Kidney epithelial cell (primary cell): ENCODE measurements around the gene LARP7. TPM values are rescaled to one million over a fixed set of nuclear protein-coding genes. Genes with fewer than 3 reads are reported as not detected.
"Not testable (repeated sequence)": the region's sequence is repeated elsewhere in the genome, so short reads cannot be mapped to it uniquely, and the experiment has no call there.

ENCODE experiments used
- DNase-seq: peaks from one replicate; pipeline ENCODE4 v3.0.0-alpha.2; 2010; ENCODE audit warnings: low read depth
- H3K27me3 ChIP-seq: 2 replicates; pipeline ENCODE4 v1.6.0; 2011; ENCODE audit warnings: low read length; ENCODE audit not compliant: control insufficient read depth, insufficient read depth
- H3K36me3 ChIP-seq: 2 replicates; pipeline ENCODE4 v1.5.1; 2011; ENCODE audit warnings: low read length; ENCODE audit not compliant: control insufficient read depth, insufficient read depth
- H3K4me3 ChIP-seq: 2 replicates; pipeline ENCODE4 v1.5.1; 2011; ENCODE audit warnings: low read depth, mild to moderate bottlenecking, control low read depth, low read length
- CTCF ChIP-seq: IDR thresholded peaks from 2 replicates; pipeline ENCODE4 v1.5.1; 2011; ENCODE audit warnings: mild to moderate bottlenecking, moderate library complexity, low read length, control low read depth, inconsistent platforms; ENCODE audit not compliant: insufficient read depth, poor library complexity, severe bottlenecking
- total RNA-seq: library from RNA; depleted of rRNA; stranded (reverse); fragments of >200 nt; gene quantifications from 2 replicates; pipeline ENCODE4 v1.2.3, GENCODE V29; 2015

Gene LARP7
- total RNA-seq, 1 donor from 2014 or later: 44.4 TPM

GRCh38 chr4:112704322-112704721 is 67.4 kb downstream of the LARP7 start:
- H3K4me3 ChIP-seq: no peak overlapping the region
- no peaks in the 10 kb centered on the region for H3K36me3 ChIP-seq
- H3K27me3 ChIP-seq: peaks cover 14% of the 10 kb centered on the region
- no peak for DNase-seq
- TF ChIP-seq CTCF: no peak

GRCh38 chr4:112704991-112705845 is 68.3 kb downstream of the LARP7 start:
- H3K36me3 ChIP-seq: no peaks in the 10 kb centered on the region

GRCh38 chr4:112705891-112706839 is 69.2 kb downstream of the LARP7 start:
- Histone ChIP-seq H3K4me3 (peak overlapping the region; percentile 47), H3K27me3 (peaks cover 14% of the 10 kb centered on the region)
- not testable (repeated sequence) for DNase-seq, H3K36me3 ChIP-seq

More at GRCh38 chr4:112704991-112705845, 68.3 kb downstream of the LARP7 start:
- no peak for TF ChIP-seq CTCF
- Histone ChIP-seq H3K4me3 (peak overlapping the region; percentile 38), H3K27me3 (peaks cover 14% of the 10 kb centered on the region)
- peak; percentile 18 for DNase-seq

GRCh38 chr4:112706840-112707207 is 69.9 kb downstream of the LARP7 start:
- Histone ChIP-seq H3K36me3 (no peaks in the 10 kb centered on the region), H3K27me3 (peaks cover 14% of the 10 kb centered on the region), H3K4me3 (no peak overlapping the region)
- TF ChIP-seq CTCF: no peak
- no peak for DNase-seq

Other genes with a start within 250 kb of the LARP7 start
- not detected in 2 replicates for gene NEUROG2, start 121.0 kb upstream of the LARP7 start, total RNA-seq
- gene ZGRF1, start 234 bp upstream of the LARP7 start, total RNA-seq: 4.4 and 5.9 TPM in 2 replicates